DOHH2 (cell line): ENCODE data around the gene MISP.

Source experiments
- EZH2phosphoT487 ChIP-seq: fragments of 200-600 bp; sonication (generic); IDR thresholded peaks from 2 replicates; pipeline ENCODE4 v1.6.1; 2017; ENCODE audit warnings: borderline replicate concordance, mild to moderate bottlenecking, antibody characterized with exemption, low read length, moderate library complexity, mixed read lengths
- TF ChIP-seq, protein P1 (sequence below): fragments of 200-600 bp; sonication (generic); IDR thresholded peaks from one replicate; pipeline ENCODE4 v1.5.1; 2014; ENCODE audit warnings: antibody characterized with exemption, mild to moderate bottlenecking, low read depth, low read length; ENCODE audit not compliant: poor library complexity, severe bottlenecking

DNA sequence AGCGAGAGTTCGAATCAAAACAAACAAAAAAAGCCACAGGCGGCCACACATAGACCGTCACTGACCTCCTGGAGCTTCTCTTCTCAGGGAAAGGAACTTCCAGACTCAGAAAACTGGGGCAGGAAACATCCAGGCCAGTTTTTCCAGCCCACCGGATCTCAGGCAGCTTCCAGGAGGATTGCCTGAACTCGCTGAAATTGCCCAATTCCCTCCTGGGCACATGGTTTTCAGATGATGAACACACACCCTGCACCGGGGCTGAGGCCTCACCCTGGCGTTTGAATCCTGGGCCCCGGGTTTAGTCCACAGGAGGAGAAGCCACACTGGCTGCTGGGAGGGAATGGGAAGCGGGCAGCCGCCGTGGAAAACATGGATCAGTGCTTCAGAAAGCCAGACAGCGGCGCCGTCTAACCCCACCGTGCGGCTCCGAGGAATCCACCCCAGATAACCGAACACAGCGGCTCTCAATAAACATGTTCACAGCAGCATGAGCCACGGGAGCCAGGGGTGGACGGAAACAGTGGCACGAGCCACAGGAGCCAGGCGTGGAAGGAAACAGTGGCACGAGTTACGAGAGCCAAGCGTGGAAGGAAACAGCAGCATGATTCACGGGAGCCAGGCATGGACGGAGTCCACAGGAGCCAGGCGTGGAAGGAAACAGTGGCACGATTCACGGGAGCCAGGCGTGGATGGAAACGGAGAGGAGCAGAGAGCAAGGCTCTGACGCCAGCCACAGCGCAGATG, 28.2 kb downstream of the MISP start:
- TF ChIP-seq, protein P1, sequence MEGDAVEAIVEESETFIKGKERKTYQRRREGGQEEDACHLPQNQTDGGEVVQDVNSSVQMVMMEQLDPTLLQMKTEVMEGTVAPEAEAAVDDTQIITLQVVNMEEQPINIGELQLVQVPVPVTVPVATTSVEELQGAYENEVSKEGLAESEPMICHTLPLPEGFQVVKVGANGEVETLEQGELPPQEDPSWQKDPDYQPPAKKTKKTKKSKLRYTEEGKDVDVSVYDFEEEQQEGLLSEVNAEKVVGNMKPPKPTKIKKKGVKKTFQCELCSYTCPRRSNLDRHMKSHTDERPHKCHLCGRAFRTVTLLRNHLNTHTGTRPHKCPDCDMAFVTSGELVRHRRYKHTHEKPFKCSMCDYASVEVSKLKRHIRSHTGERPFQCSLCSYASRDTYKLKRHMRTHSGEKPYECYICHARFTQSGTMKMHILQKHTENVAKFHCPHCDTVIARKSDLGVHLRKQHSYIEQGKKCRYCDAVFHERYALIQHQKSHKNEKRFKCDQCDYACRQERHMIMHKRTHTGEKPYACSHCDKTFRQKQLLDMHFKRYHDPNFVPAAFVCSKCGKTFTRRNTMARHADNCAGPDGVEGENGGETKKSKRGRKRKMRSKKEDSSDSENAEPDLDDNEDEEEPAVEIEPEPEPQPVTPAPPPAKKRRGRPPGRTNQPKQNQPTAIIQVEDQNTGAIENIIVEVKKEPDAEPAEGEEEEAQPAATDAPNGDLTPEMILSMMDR: no peak
- TF ChIP-seq EZH2phosphoT487: no peak
